Measurements from ENCODE around the gene OPCML.

DNA sequence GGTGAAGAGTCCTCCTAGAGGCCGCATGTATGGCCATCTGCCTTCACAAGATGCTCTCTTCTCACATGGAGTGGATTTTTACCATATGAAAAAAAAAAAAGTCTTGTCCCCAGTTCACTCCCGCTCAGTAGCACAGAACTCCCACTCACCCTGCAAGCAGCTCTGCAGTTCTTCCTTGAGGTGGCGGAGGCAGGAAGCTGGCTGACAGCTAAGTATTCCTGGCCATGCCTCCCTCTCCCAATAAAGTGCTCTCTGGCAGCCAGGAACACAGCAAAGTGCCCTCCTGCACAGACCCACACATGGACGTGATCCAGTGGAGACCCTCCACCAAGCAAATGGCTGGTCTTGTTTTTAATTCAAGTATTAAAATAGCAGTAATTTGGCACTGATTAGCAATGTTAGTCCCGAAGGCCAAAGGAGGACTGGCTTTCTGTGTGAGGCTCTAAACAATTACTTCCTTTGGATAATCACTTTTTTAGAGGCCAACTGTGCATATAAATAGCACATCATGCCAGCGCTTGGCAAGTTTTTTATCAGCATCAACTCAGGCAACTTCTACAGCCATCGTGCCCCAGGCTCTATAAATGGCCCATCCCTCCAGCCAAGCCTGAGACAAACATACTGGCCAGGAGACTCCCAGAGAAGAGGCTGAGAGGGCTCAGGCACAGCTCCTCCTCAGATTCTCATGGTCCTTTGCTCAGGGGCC is 413.6 kb downstream of the OPCML start:
- TF ChIP-seq, protein P1, sequence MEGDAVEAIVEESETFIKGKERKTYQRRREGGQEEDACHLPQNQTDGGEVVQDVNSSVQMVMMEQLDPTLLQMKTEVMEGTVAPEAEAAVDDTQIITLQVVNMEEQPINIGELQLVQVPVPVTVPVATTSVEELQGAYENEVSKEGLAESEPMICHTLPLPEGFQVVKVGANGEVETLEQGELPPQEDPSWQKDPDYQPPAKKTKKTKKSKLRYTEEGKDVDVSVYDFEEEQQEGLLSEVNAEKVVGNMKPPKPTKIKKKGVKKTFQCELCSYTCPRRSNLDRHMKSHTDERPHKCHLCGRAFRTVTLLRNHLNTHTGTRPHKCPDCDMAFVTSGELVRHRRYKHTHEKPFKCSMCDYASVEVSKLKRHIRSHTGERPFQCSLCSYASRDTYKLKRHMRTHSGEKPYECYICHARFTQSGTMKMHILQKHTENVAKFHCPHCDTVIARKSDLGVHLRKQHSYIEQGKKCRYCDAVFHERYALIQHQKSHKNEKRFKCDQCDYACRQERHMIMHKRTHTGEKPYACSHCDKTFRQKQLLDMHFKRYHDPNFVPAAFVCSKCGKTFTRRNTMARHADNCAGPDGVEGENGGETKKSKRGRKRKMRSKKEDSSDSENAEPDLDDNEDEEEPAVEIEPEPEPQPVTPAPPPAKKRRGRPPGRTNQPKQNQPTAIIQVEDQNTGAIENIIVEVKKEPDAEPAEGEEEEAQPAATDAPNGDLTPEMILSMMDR (IDR thresholded peaks at IDR 0.05; ENCODE audit: insufficient read depth, low read length, poor library complexity, severe bottlenecking): no peak
- TF ChIP-seq EZH2phosphoT487 (conservative IDR thresholded peaks at IDR 0.05; ENCODE audit: low read length): no peak
